CD4-positive, alpha-beta T cell treated with Interleukin-10 for 1 hour (primary cell): ENCODE results near the gene LAMA3.
"Not testable (repeated sequence)": the region's sequence is repeated elsewhere in the genome, so short reads cannot be mapped to it uniquely, and the experiment has no call there.

Experiments
- DNase-seq: peaks from one replicate; pipeline ENCODE4 v3.0.0-alpha.2; 2020

LAMA3 gene

GRCh38 chr18:23735021-23735464 is 45.8 kb downstream of the LAMA3 start:
- no peak for DNase-seq

GRCh38 chr18:23737578-23737977 is 48.3 kb downstream of the LAMA3 start:
- no peak for DNase-seq

GRCh38 chr18:23738151-23738550 is 48.9 kb downstream of the LAMA3 start:
- DNase-seq, result no peak

GRCh38 chr18:23738575-23738974 is 49.3 kb downstream of the LAMA3 start:
- DNase-seq, result no peak

GRCh38 chr18:23740105-23740830 is 51.0 kb downstream of the LAMA3 start:
- DNase-seq, result no peak

- not testable (repeated sequence) for DNase-seq
These were observed 52.7 kb downstream of the LAMA3 start for GRCh38 chr18:23741967-23742366.

- no peak for DNase-seq
These were observed 54.6 kb downstream of the LAMA3 start for GRCh38 chr18:23743733-23744333.

- no peak for DNase-seq
These were observed 56.1 kb downstream of the LAMA3 start for GRCh38 chr18:23745366-23745765.

GRCh38 chr18:23746851-23747250 is 57.6 kb downstream of the LAMA3 start:
- no peak for DNase-seq

GRCh38 chr18:23752363-23752762 is 63.1 kb downstream of the LAMA3 start:
- no peak for DNase-seq

- DNase-seq, result no peak
These were observed 63.5 kb downstream of the LAMA3 start for GRCh38 chr18:23752796-23753195.

- no peak for DNase-seq
These were observed 67.6 kb downstream of the LAMA3 start for GRCh38 chr18:23756590-23757436.

GRCh38 chr18:23757437-23757733 is 68.1 kb downstream of the LAMA3 start:
- DNase-seq, result no peak

- DNase-seq, result no peak
These were observed 69.0 kb downstream of the LAMA3 start for GRCh38 chr18:23758281-23758680.

- DNase-seq, result no peak
These were observed 72.7 kb downstream of the LAMA3 start for GRCh38 chr18:23761941-23762340.

GRCh38 chr18:23763343-23763742 is 74.1 kb downstream of the LAMA3 start:
- DNase-seq, result no peak

- no peak for DNase-seq
These were observed 76.7 kb downstream of the LAMA3 start for GRCh38 chr18:23765931-23766330.

- no peak for DNase-seq
These were observed 83.2 kb downstream of the LAMA3 start for GRCh38 chr18:23772327-23773024.

GRCh38 chr18:23776306-23776705 is 87.1 kb downstream of the LAMA3 start:
- DNase-seq, result no peak

GRCh38 chr18:23778828-23779227 is 89.6 kb downstream of the LAMA3 start:
- no peak for DNase-seq

GRCh38 chr18:23779696-23780303 is 90.5 kb downstream of the LAMA3 start:
- DNase-seq, result no peak

- no peak for DNase-seq
These were observed 95.6 kb downstream of the LAMA3 start for GRCh38 chr18:23784832-23785245.

- DNase-seq, result no peak
These were observed 103.8 kb downstream of the LAMA3 start for GRCh38 chr18:23793051-23793450.
